Measurements from ENCODE around the gene ARID3A.

Gene ARID3A

DNA sequence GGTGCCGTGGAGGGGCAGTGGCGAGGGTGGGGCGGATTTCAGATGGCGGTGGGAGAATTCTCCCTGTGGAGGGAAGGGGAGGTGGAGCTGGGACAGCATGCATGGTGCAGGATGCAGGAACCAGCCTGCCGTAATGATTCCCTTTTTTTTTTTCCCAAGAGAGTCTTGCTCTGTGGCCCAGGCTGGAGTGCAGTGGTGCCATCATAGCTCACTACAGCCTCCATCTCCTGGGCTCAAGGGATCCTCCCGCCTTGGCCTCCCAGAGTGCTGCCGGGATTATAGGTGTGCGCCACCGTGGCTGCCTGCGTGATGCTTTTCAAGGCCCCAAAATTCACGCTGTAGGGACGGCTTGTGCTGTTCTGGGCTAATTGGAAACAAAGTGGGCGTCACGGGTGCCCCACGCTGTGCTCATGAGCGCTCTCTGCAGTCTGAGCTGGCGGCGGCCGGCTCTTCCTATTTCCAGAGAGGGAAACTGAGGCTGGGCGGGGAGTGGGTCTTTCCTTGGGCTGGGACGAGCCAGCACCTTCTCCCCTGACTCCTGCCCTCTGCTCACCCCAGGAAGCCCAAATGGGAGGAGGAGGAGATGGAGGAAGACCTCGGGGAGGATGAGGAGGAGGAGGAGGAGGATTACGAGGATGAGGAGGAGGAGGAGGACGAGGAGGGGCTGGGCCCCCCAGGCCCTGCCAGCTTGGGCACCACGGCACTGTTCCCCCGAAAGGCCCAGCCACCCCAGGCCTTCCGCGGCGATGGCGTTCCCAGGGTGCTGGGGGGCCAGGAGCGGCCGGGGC is 6.2 kb downstream of the ARID3A start:
- no peak for DNase-seq

DNA sequence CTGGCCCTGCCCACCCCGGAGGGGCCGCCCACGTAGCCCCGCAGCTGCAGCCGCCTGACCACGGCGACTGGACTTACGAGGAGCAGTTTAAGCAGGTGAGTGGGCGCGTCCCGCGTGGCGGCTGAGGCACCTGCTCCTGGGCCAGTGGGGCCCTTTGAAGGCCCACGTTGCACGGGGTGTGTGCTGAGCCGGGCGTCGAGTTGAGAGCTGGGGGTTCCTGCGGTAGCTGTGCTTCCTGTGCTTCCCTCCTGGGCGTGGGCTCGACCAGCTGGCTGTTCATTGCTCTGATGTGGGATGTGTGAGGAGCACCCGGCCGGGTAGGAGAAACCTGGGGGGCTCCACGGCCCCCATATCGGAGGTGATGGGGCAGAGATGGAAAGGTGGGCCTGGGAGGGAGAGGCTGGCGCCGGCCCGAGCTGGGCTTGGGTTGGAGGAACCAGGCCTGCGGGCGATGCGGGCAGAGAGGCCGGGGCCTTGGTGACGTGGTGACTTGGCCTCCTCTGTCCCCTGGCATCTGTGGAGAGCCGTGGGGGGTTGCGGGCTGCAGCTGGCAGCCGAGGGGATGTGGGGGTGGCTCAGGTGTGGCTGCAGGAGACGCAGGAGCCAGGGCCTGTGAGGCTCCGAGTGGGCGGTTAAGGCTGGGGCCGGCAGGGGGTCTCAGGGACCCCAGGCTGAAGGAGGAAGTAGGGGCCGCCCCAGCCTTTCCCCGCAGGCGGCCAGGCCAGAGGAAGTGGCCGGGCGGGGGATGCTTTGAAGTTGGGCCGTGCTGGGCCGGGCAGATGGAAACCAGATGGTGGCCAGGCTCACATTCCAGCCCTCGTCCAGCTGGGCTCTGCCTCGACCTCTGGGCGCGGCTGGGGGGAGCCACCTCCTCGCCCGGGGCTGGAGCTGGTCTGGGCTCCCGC is 7.1 kb downstream of the ARID3A start:
- no peak for DNase-seq

DNA sequence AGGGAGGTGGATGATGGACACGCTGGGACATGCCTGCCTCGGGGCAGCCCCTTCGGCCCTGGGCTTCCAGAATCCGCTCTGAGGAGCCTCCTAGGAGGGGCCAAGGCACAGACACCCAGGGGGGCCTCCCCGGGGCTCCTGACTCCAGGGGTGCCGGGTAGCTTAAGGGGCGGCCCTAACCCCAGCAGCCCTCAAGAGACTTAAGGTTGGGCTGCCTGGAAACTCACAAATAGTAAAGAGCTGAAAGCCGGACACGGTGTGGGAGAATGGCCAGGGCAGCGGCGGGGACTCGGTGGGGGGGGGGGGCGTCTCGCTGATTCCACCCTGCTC is 7.7 kb downstream of the ARID3A start:
- DNase-seq, result no peak

DNA sequence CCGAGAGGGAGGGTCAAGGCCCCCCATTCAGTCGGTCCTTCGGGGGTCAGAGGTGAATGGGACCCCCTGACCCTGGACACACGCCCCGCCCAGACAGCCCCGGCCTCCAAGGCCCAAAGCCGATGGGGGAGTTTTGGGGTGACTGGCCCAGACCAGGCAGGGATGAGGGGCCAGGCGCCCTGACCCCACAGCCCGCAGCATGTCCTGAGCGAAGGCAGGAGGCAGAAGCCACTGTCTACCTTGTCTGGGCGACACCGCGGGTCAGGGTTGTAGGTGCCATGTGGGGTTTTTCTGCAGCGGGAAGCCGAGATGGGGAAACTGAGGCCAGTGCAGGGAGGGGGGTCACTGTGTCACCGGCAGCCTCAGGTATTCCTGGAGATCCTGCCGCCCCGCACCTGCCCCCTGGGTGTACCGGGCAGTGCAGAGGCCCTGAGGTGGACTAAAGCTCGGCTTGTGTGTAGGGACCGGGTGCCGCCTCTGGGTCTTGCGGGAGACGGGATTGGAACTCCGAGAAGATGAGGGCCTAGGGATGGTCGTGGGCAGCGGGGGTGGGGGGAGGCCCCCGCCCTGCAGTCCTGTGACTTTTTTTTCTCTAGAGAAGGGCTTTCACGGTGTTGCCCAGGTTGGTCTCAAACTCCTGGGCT is 8.5 kb downstream of the ARID3A start:
- DNase-seq, result no peak

DNA sequence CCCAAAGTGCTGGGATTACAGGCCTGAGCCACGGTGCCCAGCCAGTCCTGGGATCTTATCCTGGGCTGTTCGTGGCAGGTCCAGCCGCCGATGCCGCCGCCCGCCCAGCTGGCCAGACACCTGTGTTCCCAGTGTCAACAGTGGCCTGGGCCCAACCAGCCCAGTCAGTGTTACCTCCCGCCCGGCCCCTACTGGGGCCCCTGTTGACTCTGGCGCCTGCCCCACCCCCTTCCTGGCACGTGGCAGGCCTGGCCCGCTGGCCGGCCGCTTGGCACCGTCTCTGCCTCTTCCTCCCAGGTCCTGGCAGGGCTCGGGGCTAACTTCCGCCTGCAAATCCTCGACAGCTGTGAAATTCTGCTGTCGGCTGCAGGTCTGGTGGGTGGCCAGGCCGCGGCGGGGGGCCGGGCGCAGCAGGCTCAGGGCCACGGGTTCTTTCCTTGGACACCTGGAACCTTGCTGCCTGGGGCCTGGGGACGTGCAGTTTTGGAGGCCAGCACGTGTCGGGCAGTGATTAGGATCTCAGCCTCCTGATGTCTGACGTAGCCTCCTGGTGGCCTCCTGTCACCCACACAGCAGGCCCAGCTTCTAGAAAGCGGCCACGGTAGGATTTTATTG is 9.1 kb downstream of the ARID3A start:
- peak in 2 of 3 experiments; percentile 82 to 88 for DNase-seq

DNA sequence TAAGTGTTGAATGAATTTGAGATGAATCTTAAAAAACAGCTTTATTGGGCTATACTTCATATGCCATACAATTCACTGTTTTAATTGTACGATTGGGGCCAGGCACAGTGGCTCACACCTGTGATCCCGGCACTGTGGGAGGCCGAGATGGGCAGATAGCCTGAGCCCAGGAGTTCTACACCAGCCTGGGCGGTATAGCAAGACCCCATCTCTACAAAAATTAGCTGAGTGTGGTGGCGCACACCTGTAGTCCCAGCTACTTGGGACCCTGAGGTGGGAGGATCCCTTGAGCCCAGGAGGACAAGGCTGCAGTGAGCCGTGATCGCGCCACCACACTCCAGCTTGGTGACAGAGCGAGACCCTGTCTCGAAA is 10.3 kb downstream of the ARID3A start:
- no peak for DNase-seq

DNA sequence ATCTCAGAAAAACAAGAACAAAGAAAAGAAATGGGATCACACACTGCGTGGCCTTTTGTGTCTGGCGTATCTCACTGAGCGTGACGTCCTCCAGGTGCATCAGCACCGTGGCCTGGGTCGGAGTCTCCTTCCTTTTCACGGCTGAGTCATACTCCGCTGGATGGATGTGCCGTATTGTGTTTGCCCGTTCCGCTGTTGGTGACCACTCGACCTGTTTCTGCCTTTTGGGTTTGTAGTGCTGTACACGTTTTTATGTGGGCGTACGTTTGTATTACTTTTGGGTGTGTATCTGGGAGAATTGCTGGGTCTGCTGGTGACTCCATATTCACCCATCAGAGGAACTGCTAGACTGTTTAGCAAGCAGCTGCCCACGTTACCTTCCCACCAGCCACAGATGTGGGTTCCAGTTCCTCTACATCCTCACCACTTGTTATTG is 11.4 kb downstream of the ARID3A start:
- DNase-seq, result no peak

DNA sequence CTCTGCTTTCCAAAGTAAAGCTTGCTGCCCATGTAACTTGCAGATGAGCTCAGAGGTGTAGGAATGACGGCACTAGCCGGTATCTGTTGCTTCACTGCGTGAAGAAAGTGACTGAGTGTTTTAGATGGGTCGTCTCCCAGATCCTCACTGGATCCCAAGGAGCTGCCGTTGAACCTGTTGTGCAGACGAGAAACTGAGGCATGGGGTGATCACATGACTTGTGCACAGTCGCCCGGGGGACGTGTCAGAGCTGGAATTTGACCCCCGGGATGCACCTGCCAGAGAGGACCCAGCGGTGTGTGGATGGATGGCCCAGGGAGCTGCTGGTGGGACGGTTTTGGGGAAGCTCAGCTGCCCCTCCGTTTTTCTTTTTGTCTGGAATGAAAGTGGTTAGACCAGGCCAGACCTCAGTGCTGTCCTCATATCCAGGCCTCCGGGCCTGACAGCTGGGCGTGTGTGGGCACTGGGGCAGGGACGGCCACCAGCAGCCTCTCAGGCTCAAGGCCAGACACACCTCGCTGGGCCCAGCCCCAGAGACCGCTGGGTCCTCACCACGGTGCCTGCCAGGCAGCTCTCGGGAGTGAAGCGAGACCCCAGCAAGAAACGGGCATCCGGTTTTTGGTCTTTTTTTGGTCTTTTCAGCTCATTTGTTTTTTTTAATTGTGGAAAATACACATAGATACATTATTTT is 12.5 kb downstream of the ARID3A start:
- no peak for DNase-seq

DNA sequence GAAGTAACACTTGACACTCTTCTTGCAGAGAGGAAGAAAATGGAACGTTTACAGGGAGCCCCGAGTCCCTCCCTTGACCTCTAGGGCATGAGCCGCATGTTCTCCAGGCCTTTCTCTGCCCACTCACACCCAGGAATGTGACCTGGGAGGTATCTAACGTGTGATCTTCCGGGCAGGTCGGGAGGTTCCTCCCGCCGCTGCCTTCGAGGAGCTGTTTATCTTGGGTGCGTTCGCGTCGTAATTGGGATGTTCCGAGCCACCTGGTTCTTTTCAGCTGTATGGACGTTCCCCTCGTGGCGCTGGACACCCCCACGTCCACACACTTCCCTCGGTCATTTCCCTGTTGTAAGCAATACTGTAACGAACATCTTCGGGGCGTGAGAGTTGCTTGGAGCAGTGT is 13.6 kb downstream of the ARID3A start:
- DNase-seq, result no peak

DNA sequence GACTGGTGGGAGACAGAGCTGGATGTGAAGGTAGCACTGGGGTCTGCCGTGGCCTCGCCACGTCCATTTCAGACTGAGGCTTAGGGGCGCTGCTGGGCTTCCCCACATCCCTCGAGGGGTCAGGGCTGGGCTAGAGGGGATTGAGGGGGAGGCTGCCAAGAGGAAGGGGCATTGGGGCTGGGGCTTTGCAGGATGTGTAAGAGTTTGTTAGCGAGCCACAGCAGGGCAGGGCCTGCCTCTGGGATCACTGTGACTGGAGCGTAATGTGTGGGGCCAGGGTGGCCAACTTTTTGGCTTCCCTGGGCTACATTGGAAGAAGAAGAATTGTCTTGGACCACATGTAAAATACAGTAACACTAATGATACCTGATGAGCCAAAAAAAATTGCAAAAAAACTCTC is 14.1 kb downstream of the ARID3A start:
- no peak for DNase-seq

DNA sequence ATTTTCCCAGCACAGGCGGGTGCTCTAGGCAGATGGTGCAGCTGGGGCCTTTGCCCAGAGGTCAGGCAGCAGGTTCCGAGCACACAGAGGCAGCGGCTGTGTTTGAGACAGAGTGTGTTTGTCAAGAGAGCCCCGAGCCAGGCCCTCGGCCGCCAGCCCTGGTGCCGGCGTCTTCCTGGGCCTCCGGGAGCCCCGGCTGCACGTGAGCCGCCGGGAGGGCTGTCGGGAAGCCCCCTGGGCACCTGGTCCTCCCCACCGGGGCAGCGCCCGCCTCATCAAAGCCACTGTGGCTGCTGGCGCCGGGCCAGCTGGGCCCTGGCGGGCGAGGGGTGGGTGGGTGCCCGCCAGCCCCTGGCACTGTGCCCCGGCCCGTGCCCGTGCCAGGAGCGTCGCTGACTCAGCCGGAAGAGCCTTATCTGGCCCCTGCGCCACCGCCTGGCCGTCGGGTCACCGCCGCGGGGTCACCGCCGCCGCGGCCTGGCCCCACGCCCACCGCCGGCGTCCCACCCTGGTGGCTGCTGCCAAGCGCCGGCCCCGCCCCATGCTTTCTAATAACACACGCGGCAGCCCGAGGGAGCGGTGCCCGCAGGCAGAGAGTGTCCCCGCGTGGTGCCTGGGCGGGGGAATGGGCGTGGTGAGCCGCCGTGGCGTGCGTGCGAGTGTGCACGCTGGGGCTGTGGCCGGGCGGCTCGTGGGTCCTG is 14.9 kb downstream of the ARID3A start:
- DNase-seq, result peak in 2 of 3 experiments; percentile 90 to 97

DNA sequence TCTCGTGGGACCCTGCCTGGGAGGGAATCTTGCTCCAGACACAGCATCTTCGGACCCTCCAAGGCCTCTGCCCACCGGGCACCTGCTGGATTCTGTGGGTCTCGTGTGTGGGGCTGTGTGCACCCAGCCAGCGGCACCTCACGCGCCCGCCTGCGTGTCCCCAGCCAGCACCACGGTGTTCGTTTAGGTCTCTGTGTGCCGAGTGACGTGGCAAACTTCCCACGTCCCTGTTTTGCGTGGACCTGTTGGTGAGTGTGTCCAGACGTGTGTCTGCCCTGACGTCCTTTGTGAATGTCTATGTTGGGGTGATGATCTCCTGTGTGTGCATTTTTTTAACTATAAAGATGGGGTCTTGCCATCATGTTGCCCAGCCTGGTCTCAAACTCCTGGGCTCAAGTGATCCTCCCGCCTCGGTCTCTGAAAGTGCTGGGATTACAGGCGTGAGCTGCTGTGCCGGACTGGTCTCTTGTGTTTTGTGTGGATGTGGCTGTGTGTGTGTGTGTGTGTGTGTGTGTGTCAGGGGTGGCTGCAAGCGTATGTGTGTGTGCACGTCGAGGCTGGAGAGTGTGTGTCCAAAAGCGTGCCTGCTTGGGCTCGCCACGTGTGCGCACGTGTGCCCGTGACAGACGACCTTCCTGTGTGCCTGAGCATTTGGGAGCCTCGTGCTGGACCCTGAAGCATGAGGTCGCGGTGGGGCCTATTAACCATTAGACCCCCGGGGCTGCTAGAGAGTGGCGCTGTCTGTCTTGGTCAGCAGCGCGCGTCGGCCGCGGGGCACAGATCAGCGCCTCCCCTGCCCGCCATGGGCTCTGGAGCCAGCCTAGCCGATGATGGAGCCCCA is 15.7 kb downstream of the ARID3A start:
- DNase-seq, result no peak

DNA sequence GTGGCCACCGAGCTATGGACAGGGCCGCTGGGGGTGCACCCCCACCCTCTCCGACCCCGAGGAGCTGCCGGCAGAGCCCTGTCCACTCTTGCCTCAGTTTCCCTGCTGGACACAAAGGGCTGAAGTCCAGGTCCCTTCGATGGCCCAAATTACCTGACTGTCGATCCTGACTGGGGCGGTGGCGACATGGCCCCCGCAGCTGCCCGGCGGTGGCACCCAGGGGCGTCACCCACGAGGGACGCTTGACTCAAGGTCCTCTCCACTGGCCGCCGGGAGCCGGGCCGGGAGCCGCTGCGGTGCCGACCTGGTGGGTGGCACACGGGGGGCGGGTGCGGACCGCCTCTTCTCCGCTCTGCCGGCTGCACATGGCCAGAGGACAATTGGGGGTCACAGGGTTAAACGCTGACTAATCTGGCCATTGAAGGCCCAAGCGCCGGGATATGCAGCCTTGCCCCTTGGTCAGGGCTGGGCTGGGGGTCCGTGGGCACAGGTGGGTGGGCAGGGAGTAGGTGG is 16.4 kb downstream of the ARID3A start:
- no peak for DNase-seq

DNA sequence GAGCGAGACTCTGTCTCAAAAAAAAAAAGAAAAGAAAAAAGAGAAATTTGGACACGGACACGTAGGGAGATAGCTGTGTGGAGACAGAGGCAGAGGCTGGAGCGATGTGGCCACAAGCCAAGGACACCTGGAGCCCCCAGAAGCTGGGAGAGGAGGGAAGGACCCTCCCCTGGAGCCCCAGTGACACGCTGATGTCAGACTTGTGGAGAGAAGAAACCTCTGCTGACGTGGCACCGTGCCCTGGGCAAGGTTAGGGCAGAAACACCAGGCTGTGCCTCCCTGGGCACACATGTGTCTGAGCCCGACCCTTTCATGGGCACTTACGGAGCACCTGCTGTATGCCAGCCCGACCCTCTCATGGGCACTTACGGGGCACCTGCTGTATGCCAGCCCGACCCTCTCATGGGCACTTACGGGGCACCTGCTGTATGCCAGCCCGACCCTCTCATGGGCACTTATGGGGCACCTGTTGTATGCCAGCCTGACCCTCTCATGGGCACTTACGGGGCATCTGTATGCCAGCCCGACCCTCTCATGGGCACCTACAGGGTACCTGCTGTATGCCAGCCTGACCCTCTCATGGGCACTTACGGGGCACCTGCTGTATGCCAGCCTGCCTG is 17.8 kb downstream of the ARID3A start:
- DNase-seq, result no peak

DNA sequence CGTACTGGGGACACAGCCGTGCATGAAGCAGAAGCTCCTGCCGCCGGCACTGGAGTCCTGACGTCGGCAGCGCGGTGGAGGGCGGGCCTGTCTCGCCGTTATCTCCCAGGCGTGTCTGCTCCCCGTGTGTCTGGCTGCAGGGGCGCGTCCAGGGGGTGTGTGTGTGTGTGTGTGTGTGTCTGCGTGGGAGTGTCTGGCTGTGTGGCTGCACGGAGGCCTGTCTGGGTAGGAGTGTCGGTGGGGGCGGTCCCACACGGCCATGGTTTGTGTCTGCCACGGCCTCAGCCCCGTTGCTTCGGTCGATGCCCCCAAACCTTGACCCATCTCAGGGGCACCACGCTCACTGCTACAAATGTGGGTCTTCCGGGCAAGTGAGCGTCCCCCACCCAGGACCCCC is 18.3 kb downstream of the ARID3A start:
- DNase-seq, result no peak

DNA sequence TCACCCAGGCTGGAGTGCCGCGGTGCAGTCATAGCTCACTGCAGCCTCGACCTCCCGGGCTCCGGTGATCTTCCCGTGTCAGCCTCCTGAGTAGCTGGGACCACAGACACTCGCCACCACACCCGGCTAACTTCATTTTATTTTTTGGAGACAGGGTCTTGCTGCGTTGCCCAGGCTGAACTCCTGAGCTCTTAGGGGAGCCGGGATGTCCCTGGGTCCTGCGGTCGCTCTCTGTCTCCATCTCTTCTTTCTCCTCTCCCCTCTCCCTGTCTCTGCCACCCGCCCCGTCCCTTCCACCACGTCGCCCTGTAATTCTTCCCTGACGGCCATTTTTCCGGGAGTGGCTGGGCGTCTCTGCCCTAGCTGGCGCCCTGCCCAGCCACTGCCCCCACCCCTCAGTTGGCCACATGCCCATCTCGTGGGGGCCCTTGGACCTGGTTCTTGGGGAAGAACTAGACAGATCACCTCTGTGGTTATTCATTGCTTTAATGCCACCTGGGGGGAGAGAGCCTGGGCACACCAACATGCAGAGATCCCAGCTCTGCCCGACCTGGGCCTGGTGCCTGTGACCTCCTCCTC is 18.9 kb downstream of the ARID3A start:
- peak in 2 of 3 experiments; percentile 27 to 56 for DNase-seq

DNA sequence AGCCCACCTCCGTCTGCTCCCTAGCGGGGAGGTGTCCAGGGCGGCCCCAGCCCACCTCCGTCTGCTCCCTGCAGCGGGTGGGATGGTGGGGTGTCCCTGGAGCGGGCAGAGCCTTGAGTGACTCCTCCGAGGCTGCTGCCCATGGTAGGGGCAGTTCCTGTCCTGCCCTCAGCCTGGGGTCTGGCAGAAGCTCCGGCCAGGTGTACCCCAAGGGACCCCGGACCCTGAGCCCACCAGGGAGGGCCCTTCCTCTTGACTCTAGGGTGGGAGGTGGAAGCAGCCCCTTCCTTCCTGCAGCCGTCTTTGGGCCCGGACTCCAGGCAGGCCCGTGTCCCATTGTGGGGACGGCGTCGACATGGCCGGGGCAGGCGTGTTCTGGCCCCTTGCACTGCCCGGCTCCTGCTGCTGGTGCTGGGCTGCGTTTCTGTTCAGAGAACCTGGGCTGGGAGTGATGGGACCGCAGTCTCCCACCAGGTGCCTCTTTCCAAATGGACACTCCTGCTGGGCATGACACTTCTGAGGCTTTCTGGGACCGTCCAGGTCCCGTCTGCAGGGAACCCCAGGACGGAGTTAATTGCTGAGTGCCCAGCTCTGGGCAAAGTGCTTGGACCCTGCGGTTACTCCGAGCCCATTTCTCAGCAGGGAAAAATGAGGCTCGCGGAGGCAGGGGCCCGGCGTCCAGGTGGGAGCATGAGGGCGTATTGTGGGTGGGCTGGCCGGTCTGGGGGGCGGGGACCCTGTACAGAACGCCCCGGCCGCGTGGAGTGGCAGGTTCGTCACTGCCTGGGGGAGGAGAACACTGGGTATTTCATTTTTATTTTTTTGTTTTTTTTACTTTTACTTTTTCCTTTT is 19.8 kb downstream of the ARID3A start:
- no peak for DNase-seq

DNA sequence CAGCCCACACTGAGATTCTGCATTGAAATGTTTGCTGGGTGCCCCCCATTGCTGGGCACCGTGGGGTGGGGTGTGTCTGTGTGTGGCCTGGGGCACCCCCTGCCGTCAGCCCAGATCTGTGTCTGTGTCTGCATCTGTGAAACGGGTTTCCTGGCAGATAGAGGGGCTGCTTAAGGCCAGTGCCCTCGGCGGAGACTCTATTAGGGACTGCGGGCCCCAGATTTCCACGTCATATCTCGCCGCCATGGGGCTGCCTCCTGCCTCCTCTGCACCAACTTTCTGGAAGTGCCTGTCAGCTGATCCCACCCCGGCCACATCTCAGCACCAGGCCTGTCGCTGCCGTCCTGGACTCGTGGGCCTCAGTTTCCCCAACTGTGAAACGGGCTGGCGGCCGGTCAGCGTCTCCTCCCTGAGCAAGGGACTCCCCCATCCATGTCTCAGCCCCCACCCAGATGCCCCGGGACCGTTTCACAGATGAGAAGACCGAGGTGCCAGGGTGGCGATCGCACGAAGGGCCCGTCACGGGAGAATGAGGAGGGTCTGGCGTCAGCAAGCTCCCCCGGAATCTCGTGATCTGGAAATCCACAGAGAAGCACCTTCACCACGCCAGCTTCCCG is 21.4 kb downstream of the ARID3A start:
- no peak for DNase-seq
